Activated CD8-positive, alpha-beta T cell treated with anti-CD3 and anti-CD28 coated beads for 36 hours (primary cell): ENCODE data around the gene SDR42E2. TPM values are rescaled to one million over a fixed set of nuclear protein-coding genes. Genes with fewer than 3 reads are reported as not detected.

Experiments
- ATAC-seq: fragments of 200-7000 bp; cut with Tn5 transposase; one replicate; pipeline ENCODE4 v1.10.0; 2021; ENCODE audit warnings: mild to moderate bottlenecking, moderate library complexity
- CTCF ChIA-PET: fragments of 350-600 bp; sonication (Branson Sonifier 250); formaldehyde crosslinking; loops from one replicate; lab custom pipeline; 2021; ENCODE audit warnings: antibody characterized with exemption; lab: Charles Lee
- POLR2A ChIA-PET: fragments of 350-600 bp; sonication (Branson Sonifier 250); formaldehyde crosslinking; loops from one replicate; lab custom pipeline; 2021; ENCODE audit warnings: antibody characterized with exemption; lab: Charles Lee
- DNase-seq: peaks from one replicate; pipeline ENCODE4 v3.0.0-alpha.2; 2020
- H3K27ac Mint-ChIP-seq: one replicate; pipeline ENCODE4 v1.8.0; 2021; ENCODE audit warnings: mild to moderate bottlenecking, mixed read lengths
- H3K27me3 Mint-ChIP-seq: one replicate; pipeline ENCODE4 v1.8.0; 2021; ENCODE audit warnings: mixed read lengths
- H3K36me3 Mint-ChIP-seq: one replicate; pipeline ENCODE4 v1.8.0; 2021; ENCODE audit warnings: low read depth, mixed read lengths
- H3K4me1 Mint-ChIP-seq: one replicate; pipeline ENCODE4 v1.8.0; 2021; ENCODE audit warnings: low read depth, mixed read lengths
- H3K4me3 Mint-ChIP-seq: one replicate; pipeline ENCODE4 v1.8.0; 2021; ENCODE audit warnings: mild to moderate bottlenecking, moderate library complexity, mixed read lengths
- H3K9me3 Mint-ChIP-seq: one replicate; pipeline ENCODE4 v1.8.0; 2021; ENCODE audit warnings: mixed read lengths
- CTCF ChIP-seq: fragments of 200-600 bp; IDR thresholded peaks from one replicate; pipeline ENCODE4 v1.8.0; 2022; ENCODE audit warnings: antibody characterized with exemption, mild to moderate bottlenecking
- intact Hi-C: fragments of 100-400 bp; cut with micrococcal nuclease; formaldehyde crosslinking; loops from one replicate; pipeline ENCODE4 v1.10.0; 2022
- total RNA-seq, 2 experiments: library from RNA; stranded (reverse); gene quantifications; one replicate each; pipeline ENCODE4 v1.2.3, GENCODE V29; 2021

SDR42E2 gene
- total RNA-seq, 2 experiments from 2014 or later: 0.14 TPM; not detected in 1

- CTCF ChIA-PET: interaction anchor here (1.0 kb wide), 1 partner anchor 23 kb away, joined by 3 read pairs; no protein-coding TSS in a partner anchor
These were observed 67.6 kb downstream of the SDR42E2 start for GRCh38 chr16:22229889-22230288.

GRCh38 chr16:22232277-22233036 is 70.2 kb downstream of the SDR42E2 start:
- ChIA-PET CTCF (no interaction called here), POLR2A (interaction anchor here (1.1 to 1.4 kb wide), 2 partner anchors 24 to 41 kb away, joined by 3 to 5 read pairs; no protein-coding TSS in a partner anchor)
- ATAC-seq: peak; percentile 98
- no peak for TF ChIP-seq CTCF
- Mint-ChIP-seq H3K9me3 (no peaks in the 10 kb centered on the region), H3K4me1 (peaks cover 15% of the 10 kb centered on the region), H3K4me3 (no peak overlapping the region), H3K36me3 (peaks cover 28% of the 10 kb centered on the region), H3K27ac (peak overlapping the region; percentile 36), H3K27me3 (no peaks in the 10 kb centered on the region)
- peak; percentile 73 for DNase-seq
- intact Hi-C loops: no loop called here

More at GRCh38 chr16:22229889-22230288, 67.6 kb downstream of the SDR42E2 start:
- TF ChIP-seq CTCF: no peak
- Mint-ChIP-seq H3K27me3 (no peaks in the 10 kb centered on the region), H3K9me3 (no peaks in the 10 kb centered on the region), H3K4me3 (no peak overlapping the region), H3K4me1 (peaks cover 16% of the 10 kb centered on the region), H3K27ac (no peak overlapping the region), H3K36me3 (peaks cover 29% of the 10 kb centered on the region)
- POLR2A ChIA-PET: interaction anchor here (0.7 kb wide), 1 partner anchor 25 kb away, joined by 3 read pairs; no protein-coding TSS in a partner anchor
- intact Hi-C loops: no loop called here
- DNase-seq: no peak
- no peak for ATAC-seq

GRCh38 chr16:22233037-22233372 is 70.7 kb downstream of the SDR42E2 start:
- peaks cover 31% of the 10 kb centered on the region for H3K36me3 Mint-ChIP-seq
- H3K27me3 Mint-ChIP-seq: no peaks in the 10 kb centered on the region
- ChIA-PET CTCF (no interaction called here), POLR2A (interaction anchor here (1.4 kb wide), 1 partner anchor 41 kb away, joined by 5 read pairs; no protein-coding TSS in a partner anchor)
- DNase-seq: no peak
- H3K27ac Mint-ChIP-seq: no peak overlapping the region
- no peak for TF ChIP-seq CTCF
- intact Hi-C loops: no loop called here
- no peak overlapping the region for H3K4me3 Mint-ChIP-seq
- ATAC-seq: no peak
- no peaks in the 10 kb centered on the region for H3K9me3 Mint-ChIP-seq
- peaks cover 15% of the 10 kb centered on the region for H3K4me1 Mint-ChIP-seq

GRCh38 chr16:22235839-22236745 is 73.8 kb downstream of the SDR42E2 start:
- Mint-ChIP-seq H3K27me3 (no peaks in the 10 kb centered on the region), H3K36me3 (peaks cover 38% of the 10 kb centered on the region), H3K27ac (no peak overlapping the region), H3K9me3 (no peaks in the 10 kb centered on the region), H3K4me3 (no peak overlapping the region), H3K4me1 (peaks cover 40% of the 10 kb centered on the region)
- intact Hi-C loops: no loop called here
- DNase-seq (no peak), ATAC-seq (no peak)
- no peak for TF ChIP-seq CTCF
- POLR2A ChIA-PET: no interaction called here
- CTCF ChIA-PET: interaction anchor here (1.1 kb wide), 1 partner anchor 158 kb away, joined by 3 read pairs; no protein-coding TSS in a partner anchor
